HPDE6-E6E7 (cell line): ENCODE results near the gene TPP1.

Experiments
- DNase-seq: peaks from one replicate; pipeline ENCODE4 v3.0.0; 2011; ENCODE audit warnings: missing footprints; ENCODE audit errors: extremely low spot score

TPP1 gene

GRCh38 chr11:6611092-6611962 lies 7.9 kb downstream of the TPP1 start:
- no peak for DNase-seq

- DNase-seq = no peak
These were observed 8.6 kb downstream of the TPP1 start for GRCh38 chr11:6610591-6610990.

GRCh38 chr11:6609502-6610015 lies 9.7 kb downstream of the TPP1 start:
- DNase-seq = no peak

- no peak for DNase-seq
These were observed 10.3 kb downstream of the TPP1 start for GRCh38 chr11:6608726-6609501.

- DNase-seq = no peak
These were observed 11.2 kb downstream of the TPP1 start for GRCh38 chr11:6608011-6608410.

GRCh38 chr11:6607190-6607795 lies 11.9 kb downstream of the TPP1 start:
- DNase-seq = no peak

- peak; percentile 81 for DNase-seq
These were observed 12.6 kb downstream of the TPP1 start for GRCh38 chr11:6606471-6607189.

- DNase-seq = no peak
These were observed 14.4 kb downstream of the TPP1 start for GRCh38 chr11:6604790-6605189.

- peak; percentile 36 for DNase-seq
These were observed 15.1 kb downstream of the TPP1 start for GRCh38 chr11:6604081-6604626.

- DNase-seq = peak; percentile 84
These were observed 15.7 kb downstream of the TPP1 start, which contains the start of the genes ILK and RRP8 for GRCh38 chr11:6603287-6604080. ILK (plus strand) TSS chr11:6603774; CDS start chr11:6604272, 498 bp downstream. RRP8 (minus strand) TSS chr11:6603616; CDS start chr11:6603502, 114 bp downstream.

GRCh38 chr11:6602096-6602940 lies 16.9 kb downstream of the TPP1 start:
- no peak for DNase-seq

- no peak for DNase-seq
These were observed 18.2 kb downstream of the TPP1 start for GRCh38 chr11:6601041-6601461.

- DNase-seq = no peak
These were observed 19.3 kb downstream of the TPP1 start for GRCh38 chr11:6599881-6600390.

GRCh38 chr11:6599449-6599848 lies 19.8 kb downstream of the TPP1 start:
- DNase-seq = no peak

- no peak for DNase-seq
These were observed 20.7 kb downstream of the TPP1 start for GRCh38 chr11:6598555-6598954.

- DNase-seq = no peak
These were observed 22.9 kb downstream of the TPP1 start for GRCh38 chr11:6596239-6596877.

GRCh38 chr11:6594142-6594768 lies 25.0 kb downstream of the TPP1 start:
- DNase-seq = no peak

GRCh38 chr11:6588018-6588417 lies 31.2 kb downstream of the TPP1 start:
- DNase-seq = no peak
